HCEC 1CT (cell line): ENCODE results near the gene SGO1.
A peak's percentile ranks its signal among the peaks of the same experiment; 100 is the strongest.
"Not testable (repeated sequence)": the region's sequence is repeated elsewhere in the genome, so short reads cannot be mapped to it uniquely, and the experiment has no call there.

ENCODE experiments used
- DNase-seq: peaks from one replicate; pipeline ENCODE4 v3.0.0-alpha.2; 2017

The SGO1 gene

DNA sequence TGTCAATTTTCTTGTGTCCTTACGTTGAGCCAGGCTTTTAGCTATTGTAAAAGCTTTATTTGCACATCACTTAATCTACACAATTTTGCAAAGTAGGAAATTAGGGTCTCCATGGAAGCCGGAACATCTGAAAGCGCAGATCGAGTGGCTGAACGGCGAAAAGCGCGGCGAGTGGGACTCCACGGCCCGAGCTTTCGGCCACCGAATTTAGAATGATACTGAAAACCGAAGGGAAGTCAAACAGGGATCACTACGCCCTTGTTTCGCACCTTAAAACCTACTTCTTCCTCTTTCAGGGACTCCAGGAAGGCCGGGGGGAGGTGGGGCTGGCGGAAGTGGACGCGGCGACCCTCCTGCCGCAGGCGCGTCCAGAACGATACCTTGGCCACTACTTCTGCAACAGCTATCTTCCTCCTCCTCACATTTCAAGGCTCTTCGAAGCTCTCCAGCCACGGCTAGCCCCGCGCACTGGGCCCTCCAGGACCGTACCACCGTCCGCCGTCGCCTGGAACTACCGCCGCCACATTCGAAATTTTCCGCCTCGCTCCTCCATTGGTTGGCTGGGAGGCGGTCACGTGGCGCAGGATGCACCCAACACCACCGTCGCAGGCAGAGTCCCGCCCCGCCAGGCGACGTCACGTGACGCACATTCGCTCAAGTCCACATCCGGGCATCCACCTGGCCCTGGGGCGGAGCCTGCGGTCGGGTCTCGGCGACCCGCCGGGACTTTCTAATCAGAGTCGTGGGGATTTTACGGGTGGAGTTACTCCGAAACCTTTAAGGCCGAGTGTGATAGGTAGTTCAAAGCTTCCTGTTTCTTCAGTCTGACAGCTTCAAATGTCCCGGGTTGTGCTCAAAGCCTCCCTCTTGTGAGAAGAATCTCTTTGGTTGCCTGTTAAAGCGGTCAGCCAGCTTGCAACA is at the start of gene SGO1:
SGO1 (minus strand) TSS at position 528 of the 921 bp plus-strand sequence. CDS start 2,179 bp downstream, outside the sequence.
- peak; percentile 96 for DNase-seq

GRCh38 chr3:20235796-20236195 is 49.8 kb upstream of the SGO1 start:
- no peak for DNase-seq

GRCh38 chr3:20232906-20233780 is 47.1 kb upstream of the SGO1 start:
- DNase-seq: no peak

- no peak for DNase-seq
These were observed 44.9 kb upstream of the SGO1 start for GRCh38 chr3:20230954-20231353.

DNA sequence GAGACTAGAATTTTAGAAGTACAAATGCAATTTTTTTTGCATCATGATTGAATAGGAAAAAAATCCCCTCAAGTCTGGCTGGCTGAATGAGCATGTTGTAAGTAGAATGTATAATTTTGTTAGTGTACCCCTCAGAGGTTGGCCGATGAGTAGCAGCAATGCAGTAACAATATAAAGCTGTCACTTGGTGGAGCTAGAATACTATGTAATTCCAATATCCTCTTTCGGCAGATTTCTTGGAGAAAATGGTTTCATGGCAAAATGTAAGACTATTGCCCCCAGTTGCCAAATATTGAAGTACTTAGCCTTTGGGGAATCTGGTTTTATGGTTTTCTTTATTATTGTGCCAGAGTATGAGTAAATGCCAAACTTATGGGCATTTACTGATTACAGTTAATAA is 39.8 kb upstream of the SGO1 start:
- DNase-seq: no peak

DNA sequence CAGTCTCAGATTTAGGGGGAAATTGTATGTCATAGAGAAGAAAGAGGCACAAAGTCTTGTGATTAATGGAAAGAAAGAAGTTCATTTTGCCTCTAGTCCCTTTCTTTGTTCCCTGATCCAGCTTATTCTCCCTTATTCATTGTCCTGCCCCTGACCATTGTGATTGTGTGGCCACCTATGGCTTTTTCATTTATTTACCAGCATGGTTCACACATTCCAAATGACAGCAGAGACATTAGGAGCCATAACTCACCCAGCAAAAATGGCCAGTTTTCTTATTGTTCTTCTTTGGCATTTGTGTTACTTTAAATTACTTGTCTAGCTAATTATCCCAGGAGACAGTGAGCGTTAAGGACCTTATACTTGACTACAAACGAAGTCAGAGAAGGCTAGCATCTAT is 36.3 kb upstream of the SGO1 start:
- DNase-seq: no peak

GRCh38 chr3:20218215-20218614 is 32.2 kb upstream of the SGO1 start:
- DNase-seq: no peak

GRCh38 chr3:20215636-20216035 is 29.6 kb upstream of the SGO1 start:
- no peak for DNase-seq

- not testable (repeated sequence) for DNase-seq
These were observed 27.5 kb upstream of the SGO1 start for GRCh38 chr3:20213491-20213890.

GRCh38 chr3:20207945-20208344 is 21.9 kb upstream of the SGO1 start:
- not testable (repeated sequence) for DNase-seq

DNA sequence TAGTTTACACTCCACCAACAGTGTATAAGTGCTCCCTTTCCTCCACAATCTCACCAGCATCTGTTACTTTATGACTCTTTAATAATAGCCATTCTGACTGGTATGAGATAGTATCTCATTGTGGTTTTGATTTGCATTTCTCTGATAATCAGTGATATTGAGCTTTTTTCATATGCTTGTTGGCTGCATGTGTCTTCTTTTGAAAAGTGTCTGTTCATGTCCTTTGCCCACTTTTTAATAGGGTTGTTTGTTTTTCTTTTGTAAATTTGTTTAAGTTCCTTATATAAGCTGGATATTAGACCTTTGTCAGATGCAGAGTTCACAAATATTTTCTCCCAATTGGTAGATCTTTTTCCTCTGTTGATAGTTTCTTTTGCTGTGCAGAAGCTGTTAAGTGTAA is 19.9 kb upstream of the SGO1 start:
- DNase-seq: not testable (repeated sequence)

GRCh38 chr3:20201143-20201542 is 15.1 kb upstream of the SGO1 start:
- no peak for DNase-seq

DNA sequence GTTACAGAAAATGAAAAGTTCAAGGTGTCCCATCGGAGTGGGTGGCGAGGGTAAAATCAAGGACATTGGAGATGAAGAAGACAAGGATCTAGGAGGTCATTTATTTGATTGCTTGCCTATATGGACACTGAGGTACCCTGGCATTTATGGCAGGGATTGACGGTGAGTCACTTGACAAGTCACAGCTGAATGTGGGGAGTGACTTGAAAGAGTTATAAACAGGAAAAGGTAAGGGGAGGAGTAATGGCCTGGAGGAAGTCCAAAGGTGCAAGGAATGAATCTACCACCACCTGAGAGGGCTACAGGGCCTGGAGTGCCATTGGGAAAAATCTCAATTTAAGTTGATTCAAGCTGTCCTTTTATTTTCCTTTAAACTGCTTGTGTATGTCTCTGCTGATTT is 11.8 kb upstream of the SGO1 start:
- DNase-seq: no peak

DNA sequence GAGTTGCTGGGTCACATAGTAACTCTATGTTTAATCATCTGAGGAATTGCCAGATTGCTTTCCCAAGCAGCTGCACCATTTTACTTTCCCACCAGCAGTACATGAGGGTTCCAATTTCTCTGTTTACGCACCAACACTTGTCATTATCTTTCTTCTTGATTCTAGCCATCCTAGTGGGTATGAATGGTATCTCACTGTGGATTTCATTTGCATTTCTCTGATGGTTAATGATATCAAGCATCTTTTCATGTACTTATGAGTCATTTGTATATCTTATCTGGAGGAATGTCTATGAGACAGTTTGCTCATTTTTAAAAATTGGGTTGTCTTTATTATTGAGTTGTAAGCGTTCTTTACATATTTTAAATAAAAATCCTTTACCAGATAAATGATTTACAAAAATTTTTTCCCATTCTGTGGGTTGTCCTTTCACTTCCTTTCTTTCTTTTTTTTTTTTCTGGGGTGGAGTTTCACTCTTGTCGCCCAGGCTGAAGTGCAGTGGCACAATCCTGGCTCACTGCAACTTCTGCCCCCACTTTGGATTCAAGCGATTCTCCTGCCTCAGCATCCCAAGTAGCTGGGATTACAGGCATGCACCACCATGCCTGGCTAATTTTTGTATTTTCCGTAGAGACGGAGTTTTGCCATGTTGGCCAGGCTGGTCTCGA is 8.9 kb upstream of the SGO1 start:
- no peak for DNase-seq

DNA sequence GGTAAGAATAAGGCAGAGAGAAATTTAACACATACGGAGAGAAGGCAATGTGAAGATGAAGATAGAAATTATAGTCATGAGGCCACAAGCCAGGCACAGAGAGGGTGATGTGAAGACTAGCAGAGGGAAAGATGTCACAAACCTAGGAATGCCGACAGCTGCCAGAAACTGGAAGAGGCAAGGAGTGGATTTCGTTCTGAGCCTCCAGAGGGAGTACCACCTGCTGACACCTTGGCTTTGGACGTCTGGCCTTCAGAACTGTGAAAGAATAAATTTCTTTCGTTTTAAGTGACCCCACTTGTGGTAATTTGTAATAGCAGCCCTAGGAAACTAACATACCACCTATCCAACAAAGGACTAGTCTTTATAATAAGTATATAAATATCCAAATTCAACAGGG is 5.0 kb upstream of the SGO1 start:
- DNase-seq: peak; percentile 1

- no peak for DNase-seq
These were observed 596 bp upstream of the SGO1 start for GRCh38 chr3:20186600-20187004.

DNA sequence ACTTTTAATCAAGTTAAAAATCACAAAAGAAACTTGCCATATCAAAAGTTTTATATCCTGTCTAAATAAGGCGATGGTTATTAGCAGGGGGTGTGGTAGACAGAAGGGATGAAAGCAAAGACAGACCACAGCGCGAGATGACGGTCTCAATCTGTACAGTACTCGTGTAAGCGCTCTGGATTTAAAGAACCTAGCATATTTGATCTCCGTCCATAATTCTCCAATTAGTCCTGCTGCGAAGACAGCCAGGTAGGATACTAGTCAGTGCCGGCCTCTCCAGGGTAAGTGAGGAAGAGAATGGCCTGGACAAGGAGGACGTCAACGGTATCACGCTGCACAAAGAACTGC is 701 bp downstream of the SGO1 start:
- peak; percentile 5 for DNase-seq

DNA sequence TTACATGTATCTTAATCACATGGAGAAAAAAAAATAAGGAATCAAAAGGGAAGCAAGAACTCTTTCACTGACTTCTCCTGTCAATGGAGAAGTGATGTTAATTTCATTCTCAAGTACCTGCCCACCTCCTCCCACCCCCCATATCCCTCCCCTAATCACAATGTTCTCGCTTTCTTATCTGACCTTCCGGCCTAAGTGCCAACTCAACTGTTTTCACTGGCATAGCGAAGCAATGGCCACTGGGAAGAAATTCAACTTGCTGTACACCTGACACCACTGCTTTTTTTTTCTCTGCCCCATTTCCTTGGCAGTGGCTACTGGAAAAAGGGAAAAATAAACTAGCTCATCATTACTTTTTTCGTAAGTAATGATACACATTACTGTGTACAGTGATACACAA is 3.8 kb downstream of the SGO1 start:
- DNase-seq: no peak

GRCh38 chr3:20181276-20181675 is 4.7 kb downstream of the SGO1 start:
- DNase-seq: no peak

DNA sequence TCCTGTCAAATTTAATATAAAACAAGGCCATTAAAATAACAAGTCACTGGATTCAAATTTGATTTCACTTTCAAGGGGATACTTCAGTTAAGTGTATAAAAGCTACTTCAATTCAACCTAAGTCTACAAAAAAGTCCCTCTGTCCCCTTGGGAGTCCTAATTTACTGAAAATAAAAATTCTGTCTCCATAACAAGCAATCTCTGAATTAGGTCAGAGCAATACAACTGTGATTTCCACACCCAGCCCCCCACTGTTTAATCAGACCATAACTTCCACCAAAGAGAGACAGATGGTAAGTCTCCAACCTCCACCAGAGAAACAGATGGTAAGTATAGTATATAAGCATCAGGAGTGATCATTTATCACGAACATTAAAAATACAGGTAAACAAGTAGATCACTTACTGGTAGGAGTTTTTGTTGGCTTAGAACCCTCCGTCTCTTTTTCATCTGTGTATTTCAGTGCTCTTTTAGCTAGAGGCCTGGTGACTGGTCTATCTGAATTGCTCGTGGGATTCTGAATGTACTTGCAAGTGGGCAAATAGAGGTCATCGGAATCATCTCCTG is 12.1 kb downstream of the SGO1 start:
- no peak for DNase-seq

DNA sequence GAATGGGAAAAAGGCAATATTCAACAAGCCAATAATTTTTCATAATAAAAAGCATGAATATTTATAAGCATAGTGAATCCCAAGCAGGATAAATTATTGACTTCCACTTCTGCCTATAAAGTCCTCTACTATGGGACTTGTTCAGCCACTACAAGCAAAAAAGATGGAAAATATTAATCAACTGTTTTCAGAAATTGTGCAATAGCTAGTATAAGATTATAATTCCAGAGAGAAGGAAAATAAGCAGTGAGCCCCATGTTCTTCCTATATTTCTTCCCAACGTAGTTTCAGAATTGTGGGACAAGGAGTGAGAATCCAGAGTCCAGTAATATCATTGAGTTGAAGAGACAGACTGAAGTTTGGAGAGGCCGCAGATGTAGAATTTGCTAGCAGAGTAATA is 24.3 kb downstream of the SGO1 start:
- DNase-seq: no peak

GRCh38 chr3:20160230-20160629 is 25.8 kb downstream of the SGO1 start:
- DNase-seq: no peak

GRCh38 chr3:20154928-20155327 is 31.1 kb downstream of the SGO1 start:
- DNase-seq: no peak
